Medulla oblongata (tissue), 1 donor: Measurements from ENCODE around the gene TELO2.

Source experiments
- DNase-seq: peaks from one replicate; pipeline ENCODE4 v3.0.0-alpha.2; 2015; ENCODE audit errors: extremely low spot score

TELO2 gene

DNA sequence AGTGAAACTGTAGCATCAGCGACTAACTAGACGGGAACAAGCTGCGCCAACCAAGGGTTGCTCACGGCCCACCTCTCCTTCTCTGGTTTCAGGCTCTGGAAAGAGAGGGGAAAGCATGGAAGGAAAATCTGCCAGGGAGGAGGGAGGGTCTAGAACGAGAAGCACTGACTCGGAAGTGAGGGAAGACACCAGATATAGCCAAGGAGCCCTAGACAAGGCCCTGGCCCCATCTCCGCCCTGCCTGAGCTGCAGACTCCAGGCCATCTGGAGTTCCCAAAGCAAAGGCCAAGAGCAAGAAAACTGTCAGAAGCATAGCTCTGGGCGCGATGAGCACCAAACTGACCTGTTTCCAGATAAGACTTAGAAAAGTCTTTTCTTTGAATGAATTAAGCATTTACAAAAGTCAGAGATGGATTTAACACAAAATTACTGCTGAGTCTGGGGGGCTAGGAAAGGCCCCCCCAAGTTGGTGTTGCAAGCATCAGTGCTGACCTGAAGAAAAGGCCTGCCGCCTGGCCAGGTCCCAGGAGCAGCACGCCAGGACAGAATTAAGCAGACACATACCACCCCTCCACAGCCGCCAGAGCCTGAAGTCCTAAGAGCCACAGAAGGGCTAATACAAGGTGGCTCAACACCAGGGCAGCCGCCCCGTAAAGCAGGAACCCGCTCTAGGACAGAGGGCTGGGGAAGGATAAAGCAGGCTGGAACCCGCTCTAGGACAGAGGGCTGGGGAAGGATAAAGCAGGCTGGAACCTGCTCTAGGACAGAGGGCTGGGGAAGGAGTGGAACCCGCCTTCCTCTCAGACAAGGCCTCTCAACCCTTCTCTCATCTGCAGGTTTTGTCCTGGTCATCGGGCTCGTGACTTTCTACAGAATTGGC, 61.0 kb downstream of the TELO2 start:
- DNase-seq, result no peak

DNA sequence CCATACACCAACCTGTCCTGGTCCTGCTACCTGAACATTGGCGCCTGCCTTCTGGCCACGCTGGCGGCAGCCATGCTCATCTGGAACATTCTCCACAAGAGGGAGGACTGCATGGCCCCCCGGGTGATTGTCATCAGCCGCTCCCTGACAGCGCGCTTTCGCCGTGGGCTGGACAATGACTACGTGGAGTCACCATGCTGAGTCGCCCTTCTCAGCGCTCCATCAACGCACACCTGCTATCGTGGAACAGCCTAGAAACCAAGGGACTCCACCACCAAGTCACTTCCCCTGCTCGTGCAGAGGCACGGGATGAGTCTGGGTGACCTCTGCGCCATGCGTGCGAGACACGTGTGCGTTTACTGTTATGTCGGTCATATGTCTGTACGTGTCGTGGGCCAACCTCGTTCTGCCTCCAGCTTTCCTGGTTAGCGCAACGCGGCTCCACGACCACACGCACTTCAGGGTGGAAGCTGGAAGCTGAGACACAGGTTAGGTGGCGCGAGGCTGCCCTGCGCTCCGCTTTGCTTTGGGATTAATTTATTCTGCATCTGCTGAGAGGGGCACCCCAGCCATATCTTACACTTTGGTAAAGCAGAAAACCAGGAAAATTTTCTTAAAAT, 61.8 kb downstream of the TELO2 start:
- DNase-seq, result no peak

DNA sequence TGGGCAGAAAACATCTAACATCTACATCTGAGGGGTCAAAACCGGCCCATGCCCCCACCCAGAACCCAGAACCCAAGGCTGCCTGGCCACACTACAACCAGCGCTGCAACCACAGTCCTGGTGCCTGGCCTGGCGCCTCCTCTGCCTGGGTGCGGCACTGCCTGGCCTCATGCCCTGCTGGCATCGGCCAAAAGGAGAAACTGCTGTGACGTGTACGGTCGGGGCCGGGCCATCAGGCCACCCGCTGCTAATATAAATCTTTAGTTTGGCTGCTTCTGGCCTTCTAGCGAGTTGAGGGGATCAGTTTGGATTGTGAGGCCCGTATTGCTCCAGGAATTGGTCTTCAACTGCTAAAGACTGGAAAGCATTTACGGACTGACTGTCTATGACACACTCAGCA, 63.1 kb downstream of the TELO2 start:
- peak; percentile 10 for DNase-seq

DNA sequence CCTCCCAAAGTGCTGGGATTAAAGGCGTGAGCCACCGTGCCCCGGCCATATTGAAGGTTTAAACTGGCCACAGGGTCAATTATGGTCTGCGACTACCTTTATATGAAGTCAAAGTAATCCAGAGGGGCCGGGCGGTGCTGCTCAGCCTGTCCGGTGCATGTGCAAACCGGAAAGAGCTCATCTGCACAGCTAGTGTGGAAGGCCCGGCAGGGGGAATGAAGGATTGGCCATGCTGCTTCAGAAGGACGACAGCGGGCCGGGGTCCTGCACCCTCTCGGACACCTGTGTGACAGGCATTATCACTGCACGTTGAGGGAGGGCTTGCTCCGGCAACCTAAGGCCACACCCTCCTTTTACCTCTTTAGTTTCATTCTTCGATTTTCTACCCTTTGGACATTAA, 63.9 kb downstream of the TELO2 start:
- DNase-seq, result no peak

DNA sequence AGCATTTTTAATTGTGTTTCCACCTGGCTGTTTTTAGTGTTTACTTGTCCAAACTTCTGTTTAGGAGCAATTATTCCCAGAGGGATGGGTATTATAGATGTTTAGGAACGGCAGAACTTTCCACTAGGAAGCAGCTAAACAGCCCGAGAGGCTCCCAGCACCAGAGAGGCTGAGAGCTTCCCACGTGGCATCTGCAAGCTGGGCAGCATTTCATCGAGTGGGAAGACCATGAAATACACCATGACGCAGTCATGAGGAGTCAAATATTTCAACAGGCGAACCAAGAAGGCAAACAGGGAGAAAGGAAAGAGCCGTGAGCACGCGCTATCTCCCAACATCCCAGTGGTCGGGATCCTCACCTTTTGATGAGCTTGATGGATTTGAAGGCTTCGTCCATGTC, 64.4 kb downstream of the TELO2 start:
- no peak for DNase-seq

DNA sequence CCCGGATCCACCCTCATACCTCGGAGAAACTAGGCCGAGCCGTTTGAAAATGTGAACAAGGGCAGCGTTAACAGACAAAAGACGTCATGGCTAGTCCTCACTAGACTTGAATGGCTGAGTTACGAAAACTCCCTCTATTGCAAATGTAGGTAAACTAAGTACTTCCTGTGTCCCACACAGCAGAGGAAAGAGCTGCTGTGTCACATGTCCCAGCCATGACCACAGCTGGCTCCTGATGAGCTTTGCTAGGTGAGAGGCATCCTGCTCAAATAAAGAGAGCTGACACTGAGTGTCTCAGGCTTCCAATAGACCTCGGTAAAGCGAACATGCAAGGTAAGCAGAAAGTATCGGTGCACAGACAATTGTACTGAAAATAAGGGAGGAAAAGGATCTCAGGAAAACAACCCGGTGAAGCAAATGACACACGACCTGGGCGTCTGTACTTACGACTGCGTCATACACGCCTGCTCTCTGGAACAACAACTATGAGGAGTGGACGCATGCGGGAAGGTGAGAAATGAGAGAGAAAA, 66.4 kb downstream of the TELO2 start:
- no peak for DNase-seq
